NB4 (cell line): Measurements from ENCODE around the gene CD3D.
A peak's percentile ranks its signal among the peaks of the same experiment; 100 is the strongest.

Experiments
- DNase-seq: peaks from one replicate; pipeline ENCODE4 v3.0.0; 2010; ENCODE audit warnings: low read depth
- H3K4me3 ChIP-seq: one replicate; pipeline ENCODE4 v1.5.1; 2011; ENCODE audit warnings: mild to moderate bottlenecking, low read depth, low read length, moderate library complexity
- MYC ChIP-seq: IDR thresholded peaks from 2 replicates; pipeline ENCODE4 v1.6.1; 2011; ENCODE audit warnings: low read depth, low read length
- POLR2A ChIP-seq: IDR thresholded peaks from 2 replicates; pipeline ENCODE4 v1.6.1; 2011; ENCODE audit warnings: mild to moderate bottlenecking; ENCODE audit not compliant: insufficient read length; ENCODE audit errors: extremely low read depth
- TF ChIP-seq, protein P1 (sequence below): IDR thresholded peaks from 2 replicates; pipeline ENCODE4 v1.6.1; 2011; ENCODE audit warnings: low read depth, low read length
- TF ChIP-seq, protein P2 (sequence below): IDR thresholded peaks from one replicate; pipeline ENCODE4 v1.5.1; 2012; ENCODE audit warnings: low read depth, low read length

Gene CD3D

DNA sequence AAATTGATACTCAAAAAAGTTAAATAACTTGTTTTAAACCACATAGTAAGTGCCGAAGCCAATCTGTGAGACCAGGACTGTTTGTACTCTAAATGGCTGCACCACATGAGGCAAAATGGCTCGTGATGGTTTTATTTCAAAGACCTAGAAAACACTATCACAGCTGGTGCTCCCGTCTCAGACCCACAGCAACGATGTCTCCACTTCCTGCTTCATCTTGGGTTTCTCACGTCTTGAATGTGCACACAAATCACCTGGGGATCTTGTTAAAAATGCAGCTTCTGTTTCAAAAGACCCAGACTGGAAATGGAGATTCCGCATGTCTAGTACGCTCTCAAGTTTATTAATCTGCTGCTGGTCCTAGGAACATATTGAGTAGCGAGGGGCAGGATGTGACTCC lies 36.8 kb downstream of the CD3D start:
- no peak overlapping the region for H3K4me3 ChIP-seq
- DNase-seq = no peak
- TF ChIP-seq MYC = no peak
- TF ChIP-seq, protein P1, sequence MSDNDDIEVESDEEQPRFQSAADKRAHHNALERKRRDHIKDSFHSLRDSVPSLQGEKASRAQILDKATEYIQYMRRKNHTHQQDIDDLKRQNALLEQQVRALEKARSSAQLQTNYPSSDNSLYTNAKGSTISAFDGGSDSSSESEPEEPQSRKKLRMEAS = no peak
- no peak for TF ChIP-seq POLR2A
- TF ChIP-seq, protein P2, sequence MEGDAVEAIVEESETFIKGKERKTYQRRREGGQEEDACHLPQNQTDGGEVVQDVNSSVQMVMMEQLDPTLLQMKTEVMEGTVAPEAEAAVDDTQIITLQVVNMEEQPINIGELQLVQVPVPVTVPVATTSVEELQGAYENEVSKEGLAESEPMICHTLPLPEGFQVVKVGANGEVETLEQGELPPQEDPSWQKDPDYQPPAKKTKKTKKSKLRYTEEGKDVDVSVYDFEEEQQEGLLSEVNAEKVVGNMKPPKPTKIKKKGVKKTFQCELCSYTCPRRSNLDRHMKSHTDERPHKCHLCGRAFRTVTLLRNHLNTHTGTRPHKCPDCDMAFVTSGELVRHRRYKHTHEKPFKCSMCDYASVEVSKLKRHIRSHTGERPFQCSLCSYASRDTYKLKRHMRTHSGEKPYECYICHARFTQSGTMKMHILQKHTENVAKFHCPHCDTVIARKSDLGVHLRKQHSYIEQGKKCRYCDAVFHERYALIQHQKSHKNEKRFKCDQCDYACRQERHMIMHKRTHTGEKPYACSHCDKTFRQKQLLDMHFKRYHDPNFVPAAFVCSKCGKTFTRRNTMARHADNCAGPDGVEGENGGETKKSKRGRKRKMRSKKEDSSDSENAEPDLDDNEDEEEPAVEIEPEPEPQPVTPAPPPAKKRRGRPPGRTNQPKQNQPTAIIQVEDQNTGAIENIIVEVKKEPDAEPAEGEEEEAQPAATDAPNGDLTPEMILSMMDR = no peak

DNA sequence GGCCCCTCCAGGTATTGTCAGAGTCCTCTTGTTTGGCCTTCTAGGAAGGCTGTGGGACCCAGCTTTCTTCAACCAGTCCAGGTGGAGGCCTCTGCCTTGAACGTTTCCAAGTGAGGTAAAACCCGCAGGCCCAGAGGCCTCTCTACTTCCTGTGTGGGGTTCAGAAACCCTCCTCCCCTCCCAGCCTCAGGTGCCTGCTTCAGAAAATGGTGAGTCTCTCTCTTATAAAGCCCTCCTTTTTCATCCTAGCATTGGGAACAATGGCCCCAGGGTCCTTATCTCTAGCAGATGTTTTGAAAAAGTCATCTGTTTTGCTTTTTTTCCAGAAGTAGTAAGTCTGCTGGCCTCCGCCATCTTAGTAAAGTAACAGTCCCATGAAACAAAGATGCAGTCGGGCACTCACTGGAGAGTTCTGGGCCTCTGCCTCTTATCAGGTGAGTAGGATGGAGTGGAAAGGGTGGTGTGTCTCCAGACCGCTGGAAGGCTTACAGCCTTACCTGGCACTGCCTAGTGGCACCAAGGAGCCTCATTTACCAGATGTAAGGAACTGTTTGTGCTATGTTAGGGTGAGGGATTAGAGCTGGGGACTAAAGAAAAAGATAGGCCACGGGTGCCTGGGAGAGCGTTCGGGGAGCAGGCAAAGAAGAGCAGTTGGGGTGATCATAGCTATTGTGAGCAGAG lies 37.8 kb downstream of the CD3D start, which contains the start of gene CD3E:
TSS of gene CD3E (plus strand) at position 163 of the 681 bp plus-strand sequence. CDS start at position 386, 223 bp downstream.
- H3K4me3 ChIP-seq = no peak within 1 kb of the TSS
- no peak for TF ChIP-seq POLR2A
- TF ChIP-seq, protein P2 = no peak
- TF ChIP-seq MYC = no peak
- TF ChIP-seq, protein P1 = no peak
- DNase-seq = no peak

DNA sequence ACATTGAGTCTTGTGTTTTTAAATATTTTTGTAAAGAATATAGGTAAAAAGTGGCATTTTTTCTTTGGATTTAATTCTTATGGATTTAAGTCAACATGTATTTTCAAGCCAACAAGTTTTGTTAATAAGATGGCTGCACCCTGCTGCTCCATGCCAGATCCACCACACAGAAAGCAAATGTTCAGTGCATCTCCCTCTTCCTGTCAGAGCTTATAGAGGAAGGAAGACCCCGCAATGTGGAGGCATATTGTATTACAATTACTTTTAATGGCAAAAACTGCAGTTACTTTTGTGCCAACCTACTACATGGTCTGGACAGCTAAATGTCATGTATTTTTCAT lies 38.3 kb downstream of the CD3D start:
- TF ChIP-seq POLR2A (no peak), MYC (no peak)
- TF ChIP-seq, protein P1 = no peak
- TF ChIP-seq, protein P2 = no peak
- DNase-seq = no peak
- no peak overlapping the region for H3K4me3 ChIP-seq

DNA sequence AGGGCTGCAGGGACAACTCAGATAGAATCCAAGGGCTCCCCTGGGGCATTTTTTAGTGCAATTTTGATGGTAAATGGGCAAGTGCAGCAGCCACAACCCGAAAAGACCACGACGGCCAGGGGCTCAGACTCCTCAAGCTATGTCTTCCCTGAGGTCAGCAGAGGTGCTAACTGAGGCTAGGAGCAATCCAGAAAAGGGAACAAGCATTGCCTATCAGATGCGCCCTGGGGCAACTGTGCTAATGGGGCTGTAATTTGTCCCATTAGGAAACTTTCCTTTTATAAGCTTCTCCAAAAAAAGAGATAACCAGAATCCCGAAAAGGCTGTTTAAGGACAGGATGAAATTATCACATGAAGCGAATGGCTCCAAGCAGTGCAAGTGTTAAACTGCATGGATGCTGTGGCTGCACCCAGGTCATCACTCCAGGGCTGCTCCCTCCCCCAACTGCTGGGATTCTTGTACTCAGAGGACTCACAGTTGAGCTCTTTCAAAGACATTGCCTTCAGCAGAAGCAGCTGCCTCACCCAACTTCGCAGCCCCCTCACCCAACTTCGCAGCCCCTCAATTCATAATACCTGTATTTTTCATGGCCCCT lies 40.8 kb downstream of the CD3D start:
- no peak for TF ChIP-seq POLR2A
- TF ChIP-seq, protein P2 = no peak
- TF ChIP-seq, protein P1 = no peak
- no peak for TF ChIP-seq MYC
- no peak for DNase-seq
- H3K4me3 ChIP-seq = no peak overlapping the region

DNA sequence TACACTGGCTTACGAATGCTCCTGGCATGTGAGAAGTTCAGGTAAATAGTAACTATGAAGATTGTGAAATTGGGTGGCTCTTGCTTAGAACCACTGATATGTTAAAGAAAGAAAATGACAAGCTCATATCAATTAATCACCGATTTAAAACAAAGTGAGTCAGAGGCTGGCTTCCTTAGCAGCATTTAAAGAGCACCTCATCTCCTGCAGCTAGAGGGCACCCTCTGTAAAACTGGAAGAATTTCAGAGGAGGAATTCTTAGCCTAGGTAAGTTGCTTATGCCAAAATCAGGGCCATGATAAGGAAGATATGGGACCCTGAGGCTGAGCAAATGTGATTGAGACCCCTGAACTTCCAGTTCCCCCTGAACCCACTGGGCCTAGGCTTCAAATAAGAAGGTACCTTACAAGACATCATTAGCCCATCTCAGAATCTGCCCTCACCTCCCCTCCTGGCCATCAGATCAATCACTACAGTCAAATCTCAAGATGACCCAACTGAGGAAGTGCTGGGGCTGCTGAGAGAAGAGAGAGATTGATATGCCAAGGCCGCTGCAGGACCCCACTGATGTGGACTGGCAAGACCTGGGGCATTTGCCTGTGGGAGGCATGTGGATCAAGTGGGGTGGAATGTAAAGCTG lies 46.6 kb downstream of the CD3D start:
- peak; percentile 67 for DNase-seq
- no peak overlapping the region for H3K4me3 ChIP-seq
- TF ChIP-seq, protein P1 = no peak
- 0 out of 2 replicates have a peak, but pooled peaks have one; percentile 16 for TF ChIP-seq MYC
- TF ChIP-seq, protein P2 = peak; percentile 73
- TF ChIP-seq POLR2A = no peak
